ENCODE results near the gene GATA3.
A peak's percentile ranks its signal among the peaks of the same experiment; 100 is the strongest.
"Not testable (repeated sequence)": the region's sequence is repeated elsewhere in the genome, so short reads cannot be mapped to it uniquely, and the experiment has no call there.

Gene GATA3

GRCh38 chr10:8054494-8055407, at the start of gene GATA3:
TSS of gene GATA3 (plus strand) at chr10:8054688. CDS start at chr10:8055656, 968 bp downstream.
- DNase-seq (ENCODE audit: low read depth), result peak; percentile 61

GRCh38 chr10:8006274-8006999, 48.1 kb upstream of the GATA3 start:
- no peak for DNase-seq (ENCODE audit: low read depth)

GRCh38 chr10:8009031-8009430, 45.5 kb upstream of the GATA3 start:
- no peak for DNase-seq (ENCODE audit: low read depth)

- DNase-seq (ENCODE audit: low read depth), result no peak
Measured at GRCh38 chr10:8013006-8013405, 41.5 kb upstream of the GATA3 start.

GRCh38 chr10:8013619-8014018, 40.9 kb upstream of the GATA3 start:
- DNase-seq (ENCODE audit: low read depth), result no peak

- DNase-seq (ENCODE audit: low read depth), result no peak
Measured at GRCh38 chr10:8014649-8015048, 39.8 kb upstream of the GATA3 start.

- DNase-seq (ENCODE audit: low read depth), result no peak
Measured at GRCh38 chr10:8017277-8017676, 37.2 kb upstream of the GATA3 start.

- DNase-seq (ENCODE audit: low read depth), result no peak
Measured at GRCh38 chr10:8023321-8023720, 31.2 kb upstream of the GATA3 start.

GRCh38 chr10:8023851-8024250, 30.6 kb upstream of the GATA3 start:
- no peak for DNase-seq (ENCODE audit: low read depth)

- no peak for DNase-seq (ENCODE audit: low read depth)
Measured at GRCh38 chr10:8026349-8027259, 27.9 kb upstream of the GATA3 start.

GRCh38 chr10:8031211-8031610, 23.3 kb upstream of the GATA3 start:
- not testable (repeated sequence) for DNase-seq (ENCODE audit: low read depth)

- no peak for DNase-seq (ENCODE audit: low read depth)
Measured at GRCh38 chr10:8032558-8032957, 21.9 kb upstream of the GATA3 start.

GRCh38 chr10:8033812-8034465, 20.5 kb upstream of the GATA3 start:
- no peak for DNase-seq (ENCODE audit: low read depth)

GRCh38 chr10:8034466-8035005, 20.0 kb upstream of the GATA3 start:
- DNase-seq (ENCODE audit: low read depth), result no peak

GRCh38 chr10:8035006-8035640, 19.4 kb upstream of the GATA3 start:
- no peak for DNase-seq (ENCODE audit: low read depth)

GRCh38 chr10:8035641-8036470, 18.6 kb upstream of the GATA3 start:
- DNase-seq (ENCODE audit: low read depth), result no peak

GRCh38 chr10:8036506-8037198, 17.8 kb upstream of the GATA3 start:
- no peak for DNase-seq (ENCODE audit: low read depth)

- DNase-seq (ENCODE audit: low read depth), result no peak
Measured at GRCh38 chr10:8037199-8037801, 17.2 kb upstream of the GATA3 start.
